HuH-7.5 (cell line): ENCODE data around the gene TBRG4.
A peak's percentile ranks its signal among the peaks of the same experiment; 100 is the strongest.

Experiments
- DNase-seq: peaks from one replicate; pipeline ENCODE4 v3.0.0; 2011; ENCODE audit warnings: low spot score

The TBRG4 gene

GRCh38 chr7:45089341-45089891 lies 22.1 kb downstream of the TBRG4 start:
- DNase-seq = peak; percentile 66

- no peak for DNase-seq
Measured at GRCh38 chr7:45088821-45089340, 22.6 kb downstream of the TBRG4 start, which contains the start of gene NACAD. NACAD (minus strand) TSS chr7:45088969; CDS start chr7:45088894, 75 bp downstream.

GRCh38 chr7:45088146-45088701 lies 23.3 kb downstream of the TBRG4 start:
- no peak for DNase-seq

GRCh38 chr7:45087301-45088145 lies 24.0 kb downstream of the TBRG4 start:
- no peak for DNase-seq

- DNase-seq = no peak
Measured at GRCh38 chr7:45086331-45087065, 25.0 kb downstream of the TBRG4 start.

- no peak for DNase-seq
Measured at GRCh38 chr7:45085619-45086200, 25.8 kb downstream of the TBRG4 start.

- DNase-seq = no peak
Measured at GRCh38 chr7:45084901-45085618, 26.4 kb downstream of the TBRG4 start.

GRCh38 chr7:45084336-45084735 lies 27.2 kb downstream of the TBRG4 start:
- DNase-seq = no peak

- no peak for DNase-seq
Measured at GRCh38 chr7:45082831-45083331, 28.6 kb downstream of the TBRG4 start.

- DNase-seq = no peak
Measured at GRCh38 chr7:45082031-45082830, 29.3 kb downstream of the TBRG4 start.

GRCh38 chr7:45081670-45081974 lies 29.9 kb downstream of the TBRG4 start:
- no peak for DNase-seq

GRCh38 chr7:45080958-45081669 lies 30.4 kb downstream of the TBRG4 start:
- no peak for DNase-seq

- no peak for DNase-seq
Measured at GRCh38 chr7:45080265-45080957, 31.1 kb downstream of the TBRG4 start.

GRCh38 chr7:45078125-45078681 lies 33.3 kb downstream of the TBRG4 start:
- DNase-seq = no peak

GRCh38 chr7:45077579-45077978 lies 33.9 kb downstream of the TBRG4 start:
- DNase-seq = no peak

- no peak for DNase-seq
Measured at GRCh38 chr7:45076946-45077345, 34.6 kb downstream of the TBRG4 start.

- DNase-seq = no peak
Measured at GRCh38 chr7:45075871-45076796, 35.4 kb downstream of the TBRG4 start.

- no peak for DNase-seq
Measured at GRCh38 chr7:45075355-45075644, 36.2 kb downstream of the TBRG4 start.
